Vagina (tissue), 2 donors: ENCODE results near the gene HOXB4. TPM values are rescaled to one million over a fixed set of nuclear protein-coding genes. Genes with fewer than 3 reads are reported as not detected.

ENCODE experiments used
- DNase-seq, 2 donors: peaks; one replicate each; pipeline ENCODE4 v3.0.0-alpha.2; 2017; ENCODE audit errors: extremely low spot score in 2 of 2
- H3K27ac ChIP-seq: fragments of 200-600 bp; sonication (generic); one replicate; pipeline ENCODE4 v1.5.1; 2019
- H3K27me3 ChIP-seq: fragments of 200-600 bp; sonication (generic); one replicate; pipeline ENCODE4 v1.5.1; 2019
- H3K36me3 ChIP-seq, 2 donors: fragments of 200-600 bp; sonication (generic); one replicate each; pipeline ENCODE4 v1.5.1; 2017 to 2019
- H3K4me1 ChIP-seq: fragments of 200-600 bp; sonication (generic); one replicate; pipeline ENCODE4 v1.5.1; 2019
- H3K4me3 ChIP-seq, 2 donors: fragments of 200-600 bp; sonication (generic); 1 replicate in 1 of 2; 2 replicates in 1 of 2; pipeline ENCODE4 v1.5.1; 2016 to 2019
- H3K9me3 ChIP-seq: fragments of 200-600 bp; sonication (generic); one replicate; pipeline ENCODE4 v1.5.1; 2019
- POLR2A ChIP-seq, 2 donors: fragments of 450-650 bp; IDR thresholded peaks; one replicate each; pipeline ENCODE4 v1.6.1; 2017; ENCODE audit warnings: antibody characterized with exemption in 2 of 2, mild to moderate bottlenecking in 2 of 2, moderate library complexity in 2 of 2
- POLR2AphosphoS5 ChIP-seq, 2 donors: sonication (generic); formaldehyde crosslinking; IDR thresholded peaks; one replicate each; pipeline ENCODE4 v1.9.0; 2017; ENCODE audit warnings: antibody characterized with exemption in 2 of 2, mild to moderate bottlenecking in 2 of 2, low read depth in 1 of 2; ENCODE audit not compliant: insufficient read depth in 1 of 2
- intact Hi-C: fragments of 100-400 bp; cut with DNase I; formaldehyde crosslinking; loops from one replicate; pipeline ENCODE4 v1.15.1; 2023
- total RNA-seq: library from RNA; depleted of rRNA; stranded (reverse); fragments of >200 nt; gene quantifications from one replicate; pipeline ENCODE4 v1.2.3, GENCODE V29; 2016
- TF ChIP-seq, protein P1 (sequence below), 3 experiments: fragments of 450-650 bp in 2 of 3; fragments of 200-600 bp in 1 of 3; sonication (generic) in 1 of 3; IDR thresholded peaks; one replicate each; pipeline ENCODE4 v1.5.1; 2017 to 2019; ENCODE audit warnings: antibody characterized with exemption in 3 of 3, mild to moderate bottlenecking in 2 of 3, moderate library complexity in 2 of 3

The HOXB4 gene
- total RNA-seq, 1 donor from 2014 or later = 1.5 TPM

GRCh38 chr17:48613862-48614694, 35.9 kb upstream of the HOXB4 start:
- Histone ChIP-seq H3K4me1 (peaks cover 37% of the 10 kb centered on the region), H3K27ac (peak overlapping the region; percentile 37)
- intact Hi-C loops = no loop called here

GRCh38 chr17:48612854-48613691, 34.9 kb upstream of the HOXB4 start:
- DNase-seq = no peak
- intact Hi-C loops = no loop called here
- Histone ChIP-seq H3K27me3 (peaks cover 18% of the 10 kb centered on the region), H3K9me3 (no peaks in the 10 kb centered on the region), H3K4me1 (peaks cover 34% of the 10 kb centered on the region), H3K27ac (peak overlapping the region; percentile 49), H3K36me3 (no peaks in the 10 kb centered on the region), H3K4me3 (peak overlapping the region; percentile 42 to 60)
- no peak for TF ChIP-seq POLR2A (IDR thresholded peaks at IDR 0.05)
- TF ChIP-seq POLR2AphosphoS5 (IDR thresholded peaks at IDR 0.05; ENCODE audit: insufficient read depth in 1 of 2, low read depth in 1 of 2) = no peak
- TF ChIP-seq, protein P1, sequence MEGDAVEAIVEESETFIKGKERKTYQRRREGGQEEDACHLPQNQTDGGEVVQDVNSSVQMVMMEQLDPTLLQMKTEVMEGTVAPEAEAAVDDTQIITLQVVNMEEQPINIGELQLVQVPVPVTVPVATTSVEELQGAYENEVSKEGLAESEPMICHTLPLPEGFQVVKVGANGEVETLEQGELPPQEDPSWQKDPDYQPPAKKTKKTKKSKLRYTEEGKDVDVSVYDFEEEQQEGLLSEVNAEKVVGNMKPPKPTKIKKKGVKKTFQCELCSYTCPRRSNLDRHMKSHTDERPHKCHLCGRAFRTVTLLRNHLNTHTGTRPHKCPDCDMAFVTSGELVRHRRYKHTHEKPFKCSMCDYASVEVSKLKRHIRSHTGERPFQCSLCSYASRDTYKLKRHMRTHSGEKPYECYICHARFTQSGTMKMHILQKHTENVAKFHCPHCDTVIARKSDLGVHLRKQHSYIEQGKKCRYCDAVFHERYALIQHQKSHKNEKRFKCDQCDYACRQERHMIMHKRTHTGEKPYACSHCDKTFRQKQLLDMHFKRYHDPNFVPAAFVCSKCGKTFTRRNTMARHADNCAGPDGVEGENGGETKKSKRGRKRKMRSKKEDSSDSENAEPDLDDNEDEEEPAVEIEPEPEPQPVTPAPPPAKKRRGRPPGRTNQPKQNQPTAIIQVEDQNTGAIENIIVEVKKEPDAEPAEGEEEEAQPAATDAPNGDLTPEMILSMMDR (IDR thresholded peaks at IDR 0.05) = no peak

More at GRCh38 chr17:48613862-48614694, 35.9 kb upstream of the HOXB4 start:
- TF ChIP-seq, protein P1 (IDR thresholded peaks at IDR 0.05) = no peak
- no peak for TF ChIP-seq POLR2A (IDR thresholded peaks at IDR 0.05)
- peak in 1 of 2 donors; percentile 21 for TF ChIP-seq POLR2AphosphoS5 (IDR thresholded peaks at IDR 0.05; ENCODE audit: insufficient read depth in 1 of 2, low read depth in 1 of 2)
- Histone ChIP-seq H3K36me3 (no peaks in the 10 kb centered on the region), H3K4me3 (peak overlapping the region; percentile 36 to 60), H3K9me3 (no peaks in the 10 kb centered on the region), H3K27me3 (peaks cover 18% of the 10 kb centered on the region)
- no peak for DNase-seq

DNA sequence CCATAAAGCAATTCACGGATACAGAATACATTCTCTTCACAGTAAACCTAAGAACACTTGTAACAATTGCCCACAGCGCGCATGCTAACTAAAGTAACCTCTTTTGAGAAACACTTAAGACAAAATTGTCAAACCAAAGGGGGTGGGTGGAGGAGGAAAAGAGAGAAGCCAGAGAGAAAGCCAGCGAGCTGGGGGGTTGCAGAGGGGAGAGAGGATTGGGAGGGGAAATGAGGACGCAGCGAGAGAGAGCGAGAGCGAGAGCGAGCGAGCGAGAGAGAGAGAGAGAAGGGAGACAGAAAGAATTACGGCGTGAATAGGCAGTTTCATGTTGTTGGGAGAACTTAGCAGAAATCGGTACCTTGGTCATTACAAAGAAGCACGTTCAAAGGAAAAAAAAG, 34.3 kb upstream of the HOXB4 start:
- TF ChIP-seq, protein P1 (IDR thresholded peaks at IDR 0.05) = no peak
- no peak for TF ChIP-seq POLR2A (IDR thresholded peaks at IDR 0.05)
- TF ChIP-seq POLR2AphosphoS5 (IDR thresholded peaks at IDR 0.05; ENCODE audit: insufficient read depth in 1 of 2, low read depth in 1 of 2) = no peak
- Histone ChIP-seq H3K4me3 (peak overlapping the region; percentile 42 to 60), H3K27ac (peak overlapping the region; percentile 49), H3K36me3 (no peaks in the 10 kb centered on the region), H3K9me3 (no peaks in the 10 kb centered on the region), H3K27me3 (peaks cover 18% of the 10 kb centered on the region), H3K4me1 (peaks cover 28% of the 10 kb centered on the region)
- intact Hi-C loops = no loop called here
- no peak for DNase-seq

DNA sequence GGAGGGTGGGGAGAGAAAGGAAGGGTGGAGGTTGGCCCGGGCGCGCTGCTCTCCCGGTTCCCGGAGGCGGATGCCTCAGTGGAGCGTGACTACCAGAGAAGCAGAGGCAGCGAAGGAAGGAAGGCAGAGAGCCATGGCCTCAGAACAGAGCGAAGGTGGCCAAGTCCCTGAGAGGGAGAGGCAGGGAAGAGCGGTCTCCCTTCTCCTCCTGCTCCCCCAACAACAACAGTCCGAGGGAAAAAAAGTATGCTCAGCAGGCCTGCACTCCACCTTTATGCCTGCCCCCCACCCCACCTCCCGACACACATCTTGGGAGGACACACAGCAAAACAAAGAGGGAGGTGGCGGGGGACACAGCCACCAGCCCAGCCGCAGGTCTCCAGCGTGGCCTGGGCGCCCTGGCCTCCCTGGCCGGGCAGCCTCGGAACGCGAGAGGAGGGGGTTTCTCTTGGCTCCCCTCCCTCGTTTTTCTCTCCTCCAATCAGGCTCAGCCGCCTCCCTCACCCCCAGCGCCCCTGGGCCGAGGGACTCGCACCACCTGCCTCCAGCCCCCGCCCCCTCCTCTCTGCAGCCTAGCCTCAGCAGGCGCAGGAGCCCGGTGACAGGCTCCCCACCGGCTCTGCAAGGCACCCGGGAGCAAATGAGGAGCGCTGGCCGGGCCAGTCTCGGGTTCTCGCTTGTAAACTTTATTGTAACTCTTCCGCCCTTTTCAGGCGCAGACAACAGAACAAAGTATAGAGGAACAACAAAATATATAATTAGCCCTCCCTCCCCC, 33.7 kb upstream of the HOXB4 start:
- DNase-seq = no peak
- peak overlapping the region; percentile 42 to 60 for H3K4me3 ChIP-seq
- peaks cover 18% of the 10 kb centered on the region for H3K27me3 ChIP-seq
- H3K36me3 ChIP-seq = no peaks in the 10 kb centered on the region
- H3K27ac ChIP-seq = peak overlapping the region; percentile 49
- peaks cover 28% of the 10 kb centered on the region for H3K4me1 ChIP-seq
- TF ChIP-seq POLR2A (IDR thresholded peaks at IDR 0.05) (no peak), POLR2AphosphoS5 (IDR thresholded peaks at IDR 0.05; ENCODE audit: insufficient read depth in 1 of 2, low read depth in 1 of 2) (no peak)
- TF ChIP-seq, protein P1 (IDR thresholded peaks at IDR 0.05) = no peak
- no peaks in the 10 kb centered on the region for H3K9me3 ChIP-seq
- intact Hi-C loops = no loop called here
